ENCODE results near the gene POLR2M.

The POLR2M gene

GRCh38 chr15:57706405-57707209 is at the start of gene POLR2M:
Gene POLR2M, plus strand, starts transcription at chr15:57706714. Its CDS starts 129 bp downstream, at chr15:57706843.
- peak; percentile 90 for DNase-seq

- no peak for DNase-seq
Observed at GRCh38 chr15:57657619-57658018, 48.9 kb upstream of the POLR2M start.

- no peak for DNase-seq
Observed at GRCh38 chr15:57662091-57662744, 44.3 kb upstream of the POLR2M start.

- DNase-seq: no peak
Observed at GRCh38 chr15:57662802-57663201, 43.7 kb upstream of the POLR2M start.

GRCh38 chr15:57663262-57663661 is 43.3 kb upstream of the POLR2M start:
- DNase-seq: no peak

- no peak for DNase-seq
Observed at GRCh38 chr15:57665194-57665593, 41.3 kb upstream of the POLR2M start.

GRCh38 chr15:57665939-57666338 is 40.6 kb upstream of the POLR2M start:
- no peak for DNase-seq

GRCh38 chr15:57667171-57667849 is 39.2 kb upstream of the POLR2M start:
- DNase-seq: no peak

- DNase-seq: no peak
Observed at GRCh38 chr15:57668016-57668415, 38.5 kb upstream of the POLR2M start.

- DNase-seq: no peak
Observed at GRCh38 chr15:57671636-57672035, 34.9 kb upstream of the POLR2M start.

- no peak for DNase-seq
Observed at GRCh38 chr15:57675481-57676181, 30.9 kb upstream of the POLR2M start.

- no peak for DNase-seq
Observed at GRCh38 chr15:57676585-57676984, 29.9 kb upstream of the POLR2M start.

- no peak for DNase-seq
Observed at GRCh38 chr15:57677204-57677603, 29.3 kb upstream of the POLR2M start.

GRCh38 chr15:57680021-57680420 is 26.5 kb upstream of the POLR2M start:
- no peak for DNase-seq

GRCh38 chr15:57681011-57681410 is 25.5 kb upstream of the POLR2M start:
- DNase-seq: no peak

- no peak for DNase-seq
Observed at GRCh38 chr15:57683481-57683880, 23.0 kb upstream of the POLR2M start.

GRCh38 chr15:57684491-57685151 is 21.9 kb upstream of the POLR2M start:
- no peak for DNase-seq

GRCh38 chr15:57685306-57686095 is 21.0 kb upstream of the POLR2M start:
- DNase-seq: no peak

- DNase-seq: no peak
Observed at GRCh38 chr15:57686657-57687056, 19.9 kb upstream of the POLR2M start.

GRCh38 chr15:57690341-57690966 is 16.1 kb upstream of the POLR2M start:
- no peak for DNase-seq

GRCh38 chr15:57691082-57691481 is 15.4 kb upstream of the POLR2M start:
- no peak for DNase-seq
